Hepatocyte (in vitro differentiated cells): ENCODE measurements around the gene UNC119. TPM values are rescaled to one million over a fixed set of nuclear protein-coding genes. Genes with fewer than 3 reads are reported as not detected.

Experiments
- DNase-seq: peaks from one replicate; pipeline ENCODE4 v3.0.0-alpha.2; 2016; ENCODE audit warnings: low spot score
- H2AFZ ChIP-seq: fragments of 200-600 bp; sonication (generic); 2 replicates; pipeline ENCODE4 v1.6.0; 2016; ENCODE audit warnings: antibody characterized with exemption, mild to moderate bottlenecking
- H3K27ac ChIP-seq: fragments of 200-600 bp; sonication (generic); 2 replicates; pipeline ENCODE4 v1.5.1; 2016; ENCODE audit warnings: mild to moderate bottlenecking
- H3K27me3 ChIP-seq: fragments of 200-600 bp; sonication (generic); 2 replicates; pipeline ENCODE4 v1.6.1; 2016
- H3K36me3 ChIP-seq: fragments of 200-600 bp; sonication (generic); replicated peaks from 2 replicates; pipeline ENCODE4 v1.5.1; 2016; ENCODE audit warnings: low read depth; ENCODE audit not compliant: insufficient read depth
- H3K4me1 ChIP-seq: fragments of 200-600 bp; sonication (generic); 2 replicates; pipeline ENCODE4 v1.5.1; 2016; ENCODE audit warnings: mild to moderate bottlenecking, moderate library complexity; ENCODE audit not compliant: insufficient read depth
- H3K4me2 ChIP-seq: fragments of 200-600 bp; sonication (generic); 2 replicates; pipeline ENCODE4 v1.6.0; 2016
- H3K4me3 ChIP-seq: fragments of 200-600 bp; sonication (generic); 2 replicates; pipeline ENCODE4 v1.5.1; 2016; ENCODE audit warnings: mild to moderate bottlenecking
- H3K79me2 ChIP-seq: fragments of 200-600 bp; sonication (generic); 2 replicates; pipeline ENCODE4 v1.6.0; 2017; ENCODE audit warnings: mild to moderate bottlenecking
- H3K9me2 ChIP-seq: fragments of 200-600 bp; sonication (generic); replicated peaks from 2 replicates; pipeline ENCODE4 v1.6.0; 2017; ENCODE audit warnings: mild to moderate bottlenecking; ENCODE audit not compliant: insufficient read depth
- H3K9me3 ChIP-seq: fragments of 200-600 bp; sonication (generic); 2 replicates; pipeline ENCODE4 v1.5.1; 2016; ENCODE audit warnings: low read depth, mild to moderate bottlenecking
- H4K20me1 ChIP-seq: fragments of 200-600 bp; sonication (generic); 2 replicates; pipeline ENCODE4 v1.6.0; 2016; ENCODE audit warnings: mild to moderate bottlenecking; ENCODE audit not compliant: insufficient read depth, poor library complexity, severe bottlenecking
- CTCF ChIP-seq: fragments of 200-600 bp; sonication (generic); IDR thresholded peaks from 2 replicates; pipeline ENCODE4 v1.5.1; 2016; ENCODE audit warnings: antibody characterized with exemption, mild to moderate bottlenecking; ENCODE audit not compliant: poor library complexity
- EZH2 ChIP-seq: fragments of 200-600 bp; sonication (generic); IDR thresholded peaks from 2 replicates; pipeline ENCODE4 v1.6.1; 2016; ENCODE audit warnings: antibody characterized with exemption, mild to moderate bottlenecking, borderline replicate concordance
- EZH2phosphoT487 ChIP-seq: fragments of 200-600 bp; sonication (generic); IDR thresholded peaks from one replicate; pipeline ENCODE4 v1.6.1; 2018; ENCODE audit warnings: antibody characterized with exemption, mild to moderate bottlenecking, low read depth, moderate library complexity; ENCODE audit not compliant: unreplicated experiment, severe bottlenecking
- WGBS: methylation state at CpG from one replicate; pipeline ENCODE4 v1.1.6; 2016; ENCODE audit warnings: low lambda C conversion rate; ENCODE audit errors: missing lambda C conversion rate; 5-methylcytosine and 5-hydroxymethylcytosine counted together
- polyA plus RNA-seq: library from polyadenylated mRNA; unstranded; fragments of >200 nt; fragmentation: Nextera tagmentation; extraction: Ambion mirVana; gene quantifications from 2 replicates; pipeline ENCODE4 v1.2.1, GENCODE V29; 2016
- total RNA-seq: library from RNA; depleted of rRNA; stranded (reverse); fragments of >200 nt; gene quantifications from 2 replicates; pipeline ENCODE4 v1.2.3, GENCODE V29; 2014

UNC119 gene
- total and polyA plus RNA-seq, 2 experiments from 2014 or later, result 68.1 to 87.6 TPM

GRCh38 chr17:28572259-28573039 lies 20.0 kb upstream of the UNC119 start:
- H3K9me3 ChIP-seq, result no peaks in the 10 kb centered on the region
- peak overlapping the region; percentile 54 for H3K27ac ChIP-seq
- TF ChIP-seq CTCF (no peak), EZH2 (no peak), EZH2phosphoT487 (no peak)
- DNase-seq, result no peak
- peaks cover 12% of the 10 kb centered on the region for H3K4me1 ChIP-seq
- no peaks in the 10 kb centered on the region for H3K27me3 ChIP-seq
- peak overlapping the region; percentile 81 for H3K4me2 ChIP-seq
- 74% methylated on average over 5 of the region's 5 CpGs for WGBS
- H3K4me3 ChIP-seq, result peak overlapping the region; percentile 49
- no peaks in the 10 kb centered on the region for H4K20me1 ChIP-seq
- H3K36me3 ChIP-seq, result no peaks in the 10 kb centered on the region
- peaks cover 31% of the 10 kb centered on the region for H3K79me2 ChIP-seq
- peak overlapping the region; percentile 80 for H2AFZ ChIP-seq
- no peaks in the 10 kb centered on the region for H3K9me2 ChIP-seq

- Histone ChIP-seq H3K79me2 (peaks cover 36% of the 10 kb centered on the region), H3K4me3 (peak within 1 kb of the TSS; percentile 61), H4K20me1 (no peaks in the 10 kb centered on the region), H3K27me3 (no peaks in the 10 kb centered on the region), H2AFZ (peak within 1 kb of the TSS; percentile 83), H3K36me3 (no peaks in the 10 kb centered on the region), H3K4me1 (peaks cover 12% of the 10 kb centered on the region), H3K9me2 (no peaks in the 10 kb centered on the region), H3K4me2 (peak within 1 kb of the TSS; percentile 81), H3K27ac (peak within 1 kb of the TSS; percentile 70), H3K9me3 (no peaks in the 10 kb centered on the region)
- DNase-seq, result peak; percentile 96
- no peak for TF ChIP-seq EZH2phosphoT487
- TF ChIP-seq CTCF, result no peak
- no peak for TF ChIP-seq EZH2
- WGBS, result 3% methylated on average over 39 of the region's 49 CpGs
Observed at GRCh38 chr17:28571361-28572122, 19.1 kb upstream of the UNC119 start, which contains the start of gene PIGS. Gene PIGS, minus strand, starts transcription at chr17:28571524. Its CDS starts 28 bp downstream, at chr17:28571496.

GRCh38 chr17:28570716-28571360 lies 18.4 kb upstream of the UNC119 start:
- peak overlapping the region; percentile 61 for H3K4me3 ChIP-seq
- H3K4me1 ChIP-seq, result peaks cover 12% of the 10 kb centered on the region
- H3K9me2 ChIP-seq, result no peaks in the 10 kb centered on the region
- no peak for TF ChIP-seq EZH2
- no peak for TF ChIP-seq EZH2phosphoT487
- no peak for TF ChIP-seq CTCF
- no peaks in the 10 kb centered on the region for H4K20me1 ChIP-seq
- H3K36me3 ChIP-seq, result no peaks in the 10 kb centered on the region
- 2% methylated on average over 23 of the region's 39 CpGs for WGBS
- peak; percentile 67 for DNase-seq
- no peaks in the 10 kb centered on the region for H3K9me3 ChIP-seq
- peak overlapping the region; percentile 83 for H2AFZ ChIP-seq
- H3K27ac ChIP-seq, result peak overlapping the region; percentile 70
- peak overlapping the region; percentile 81 for H3K4me2 ChIP-seq
- peaks cover 37% of the 10 kb centered on the region for H3K79me2 ChIP-seq
- no peaks in the 10 kb centered on the region for H3K27me3 ChIP-seq
